Body of pancreas (tissue), 4 donors: ENCODE results near the gene GABRB1. TPM values are rescaled to one million over a fixed set of nuclear protein-coding genes. Genes with fewer than 3 reads are reported as not detected.

ENCODE experiments used
- ATAC-seq: fragments of 150-250 bp; one replicate; pipeline ENCODE4 v1.9.1; 2016
- DNase-seq, 4 donors: peaks; one replicate each; pipeline ENCODE4 v3.0.0-alpha.2; 2019
- H3K27ac ChIP-seq, 4 donors: fragments of 200-600 bp; sonication (generic); 1 replicate in 3 of 4; 2 replicates in 1 of 4; pipeline versions ENCODE4 v1.5.1 to v1.6.1; 2016 to 2019; ENCODE audit warnings: mild to moderate bottlenecking in 1 of 4, mixed read lengths in 1 of 4, moderate library complexity in 1 of 4
- H3K27me3 ChIP-seq, 2 donors: fragments of 200-600 bp; sonication (generic); one replicate each; pipeline ENCODE4 v1.6.0; 2016; ENCODE audit warnings: mild to moderate bottlenecking in 1 of 2
- H3K36me3 ChIP-seq, 2 donors: fragments of 200-600 bp; sonication (generic); replicated peaks in 1 of 2; 2 replicates each; pipeline ENCODE4 v1.5.1; 2016; ENCODE audit warnings: low read depth in 2 of 2; ENCODE audit not compliant: insufficient read depth in 1 of 2
- H3K4me1 ChIP-seq: fragments of 200-600 bp; sonication (generic); one replicate; pipeline ENCODE4 v1.6.0; 2016
- H3K4me3 ChIP-seq, 2 donors: fragments of 200-600 bp; sonication (generic); 1 replicate in 1 of 2; 2 replicates in 1 of 2; pipeline ENCODE4 v1.5.1; 2016 to 2019
- H3K9me3 ChIP-seq, 3 donors: fragments of 200-600 bp; sonication (generic); 1 replicate in 2 of 3; 2 replicates in 1 of 3; pipeline ENCODE4 v1.5.1; 2016
- CTCF ChIP-seq, 7 experiments: fragments of 450-650 bp in 4 of 7; fragments of 200-600 bp in 3 of 7; sonication (generic) in 3 of 7; IDR thresholded peaks; one replicate each; pipeline ENCODE4 v1.5.1; 2016 to 2019; ENCODE audit warnings: antibody characterized with exemption in 7 of 7
- POLR2A ChIP-seq, 3 donors: fragments of 450-650 bp; IDR thresholded peaks; one replicate each; pipeline ENCODE4 v1.6.1; 2016; ENCODE audit warnings: antibody characterized with exemption in 3 of 3, mild to moderate bottlenecking in 2 of 3
- WGBS, 2 donors: methylation state at CpG; one replicate each; pipeline ENCODE4 v1.1.5; 2017; 5-methylcytosine and 5-hydroxymethylcytosine counted together
- intact Hi-C: fragments of 100-400 bp; cut with DNase I; formaldehyde crosslinking; loops from one replicate; pipeline ENCODE4 v1.15.1; 2023
- total RNA-seq, 2 donors: library from RNA; depleted of rRNA; stranded (reverse); fragments of >200 nt; gene quantifications; one replicate each; pipeline ENCODE4 v1.1.0, GENCODE V29; 2016

GABRB1 gene
- total RNA-seq, 2 donors from 2014 or later, result not detected

DNA sequence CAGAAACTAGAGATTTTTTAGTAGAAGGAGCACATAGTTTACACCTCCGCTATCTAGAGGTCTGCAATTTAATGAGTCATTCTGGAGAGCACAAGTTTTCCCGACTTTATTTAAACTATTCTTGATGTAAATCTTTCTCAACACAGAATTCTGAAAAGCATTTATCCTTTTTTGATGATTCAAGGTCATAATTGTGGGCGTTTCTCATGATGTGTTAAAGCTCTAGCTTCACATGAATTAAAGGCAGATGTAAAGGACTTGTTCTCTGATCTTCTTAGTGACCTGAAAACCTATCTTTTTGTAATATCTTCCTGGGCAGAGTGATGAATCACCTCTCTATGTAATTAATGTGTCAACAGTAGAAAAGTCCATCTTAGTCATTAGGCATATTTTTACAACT is 303.3 kb downstream of the GABRB1 start:
- no peaks in the 10 kb centered on the region for H3K4me1 ChIP-seq
- H3K4me3 ChIP-seq, result no peak overlapping the region
- 31 to 40% methylated on average over 3 of the region's 3 CpGs for WGBS, 2 donors
- H3K9me3 ChIP-seq, result no peaks in the 10 kb centered on the region
- ATAC-seq (no peak), DNase-seq (no peak)
- no peaks in the 10 kb centered on the region for H3K36me3 ChIP-seq
- TF ChIP-seq CTCF (IDR thresholded peaks at IDR 0.05) (no peak), POLR2A (IDR thresholded peaks at IDR 0.05) (no peak)
- intact Hi-C loops, result no loop called here
- H3K27ac ChIP-seq, result no peak overlapping the region
- H3K27me3 ChIP-seq, result no peaks in the 10 kb centered on the region

- TF ChIP-seq POLR2A (IDR thresholded peaks at IDR 0.05), result no peak
- TF ChIP-seq CTCF (IDR thresholded peaks at IDR 0.05), result no peak
- Histone ChIP-seq H3K4me1 (no peaks in the 10 kb centered on the region), H3K27ac (no peak overlapping the region), H3K4me3 (no peak overlapping the region), H3K9me3 (no peaks in the 10 kb centered on the region), H3K36me3 (no peaks in the 10 kb centered on the region), H3K27me3 (no peaks in the 10 kb centered on the region)
- DNase-seq, result no peak
- ATAC-seq, result no peak
- WGBS, 2 donors, result 47 to 55% methylated on average over 2 of the region's 2 CpGs
- intact Hi-C loops, result no loop called here
Measured at GRCh38 chr4:47337893-47338292, 306.5 kb downstream of the GABRB1 start.

GRCh38 chr4:47340914-47341313 is 309.5 kb downstream of the GABRB1 start:
- no peaks in the 10 kb centered on the region for H3K9me3 ChIP-seq
- no peak overlapping the region for H3K4me3 ChIP-seq
- no peak for ATAC-seq
- H3K27me3 ChIP-seq, result no peaks in the 10 kb centered on the region
- 54 to 64% methylated on average over 2 of the region's 2 CpGs for WGBS, 2 donors
- TF ChIP-seq CTCF (IDR thresholded peaks at IDR 0.05) (no peak), POLR2A (IDR thresholded peaks at IDR 0.05) (no peak)
- H3K4me1 ChIP-seq, result no peaks in the 10 kb centered on the region
- DNase-seq, result no peak
- H3K36me3 ChIP-seq, result no peaks in the 10 kb centered on the region
- intact Hi-C loops, result no loop called here
- no peak overlapping the region for H3K27ac ChIP-seq

GRCh38 chr4:47342796-47343195 is 311.4 kb downstream of the GABRB1 start:
- Histone ChIP-seq H3K4me1 (no peaks in the 10 kb centered on the region), H3K27me3 (no peaks in the 10 kb centered on the region), H3K9me3 (no peaks in the 10 kb centered on the region), H3K36me3 (no peaks in the 10 kb centered on the region), H3K4me3 (no peak overlapping the region), H3K27ac (no peak overlapping the region)
- WGBS, 2 donors, result 44 to 51% methylated on average over 4 of the region's 4 CpGs
- ATAC-seq (no peak), DNase-seq (no peak)
- intact Hi-C loops, result no loop called here
- no peak for TF ChIP-seq POLR2A (IDR thresholded peaks at IDR 0.05)
- no peak for TF ChIP-seq CTCF (IDR thresholded peaks at IDR 0.05)

DNA sequence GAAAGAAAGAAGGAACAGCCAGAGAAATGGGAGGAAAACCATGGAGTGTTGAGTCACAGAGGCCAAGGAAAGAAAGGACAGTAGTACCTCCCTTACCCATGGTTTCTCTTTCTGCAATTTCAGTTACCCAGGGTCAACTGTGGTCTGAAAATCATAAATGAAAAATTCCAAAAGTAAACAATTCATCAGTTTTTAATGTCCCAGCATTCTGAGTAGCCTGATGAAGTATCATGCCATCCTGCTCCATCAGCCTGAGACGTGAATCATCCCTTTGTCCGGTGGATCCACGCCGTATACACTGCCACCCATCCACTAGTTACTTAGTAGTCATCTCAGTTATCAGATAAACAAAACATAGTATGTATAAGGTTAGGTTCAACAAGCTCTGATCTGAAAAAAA is 318.0 kb downstream of the GABRB1 start:
- no peaks in the 10 kb centered on the region for H3K36me3 ChIP-seq
- no peak for TF ChIP-seq POLR2A (IDR thresholded peaks at IDR 0.05)
- no peaks in the 10 kb centered on the region for H3K9me3 ChIP-seq
- H3K27me3 ChIP-seq, result no peaks in the 10 kb centered on the region
- H3K4me3 ChIP-seq, result no peak overlapping the region
- no peak for DNase-seq
- H3K27ac ChIP-seq, result no peak overlapping the region
- no peaks in the 10 kb centered on the region for H3K4me1 ChIP-seq
- WGBS, 2 donors, result 54 to 73% methylated on average over 4 of the region's 4 CpGs
- intact Hi-C loops, result no loop called here
- ATAC-seq, result no peak
